Osteoblast (primary cell): ENCODE measurements around the gene RAB33A. TPM values are rescaled to one million over a fixed set of nuclear protein-coding genes. Genes with fewer than 3 reads are reported as not detected.
"Not testable (repeated sequence)": the region's sequence is repeated elsewhere in the genome, so short reads cannot be mapped to it uniquely, and the experiment has no call there.

Source experiments
- DNase-seq: peaks from one replicate; pipeline ENCODE4 v3.0.0; 2011; ENCODE audit warnings: low spot score, mixed read lengths; ENCODE audit not compliant: insufficient read length; ENCODE audit errors: missing footprints
- H2AFZ ChIP-seq: 2 replicates; pipeline ENCODE4 v1.6.0; 2011; ENCODE audit warnings: mild to moderate bottlenecking, low read length
- H3K27ac ChIP-seq: 2 replicates; pipeline ENCODE4 v1.5.1; 2011; ENCODE audit warnings: mild to moderate bottlenecking, low read depth, low read length, moderate library complexity
- H3K27me3 ChIP-seq: 2 replicates; pipeline ENCODE4 v1.6.0; 2012; ENCODE audit warnings: mild to moderate bottlenecking, control low read depth, inconsistent platforms, low read length, moderate library complexity; ENCODE audit not compliant: insufficient read depth
- H3K36me3 ChIP-seq: 2 replicates; pipeline ENCODE4 v1.5.1; 2011; ENCODE audit warnings: mild to moderate bottlenecking, low read length, control low read depth, moderate library complexity; ENCODE audit not compliant: insufficient read depth
- H3K4me1 ChIP-seq: 2 replicates; pipeline ENCODE4 v1.5.1; 2011; ENCODE audit warnings: mild to moderate bottlenecking, low read length, control low read depth, moderate library complexity; ENCODE audit not compliant: insufficient read depth
- H3K4me2 ChIP-seq: 2 replicates; pipeline ENCODE4 v1.6.0; 2011; ENCODE audit warnings: mild to moderate bottlenecking, low read length; ENCODE audit not compliant: insufficient read depth
- H3K4me3 ChIP-seq: fragments of 200-600 bp; sonication (generic); 3 replicates; pipeline ENCODE4 v1.5.1; 2012; ENCODE audit warnings: mild to moderate bottlenecking, low read length, inconsistent platforms; ENCODE audit not compliant: insufficient read depth
- H3K79me2 ChIP-seq: 2 replicates; pipeline ENCODE4 v1.6.0; 2012; ENCODE audit warnings: mild to moderate bottlenecking, low read length, control low read depth, inconsistent platforms; ENCODE audit not compliant: insufficient read depth
- H3K9me3 ChIP-seq: 2 replicates; pipeline ENCODE4 v1.5.1; 2011; ENCODE audit warnings: low read depth, low read length, control low read depth
- H4K20me1 ChIP-seq: 2 replicates; pipeline ENCODE4 v1.6.0; 2012; ENCODE audit warnings: mild to moderate bottlenecking, low read length, control low read depth; ENCODE audit not compliant: insufficient read depth
- total RNA-seq: library from RNA; depleted of rRNA; stranded (reverse); fragments of >200 nt; gene quantifications from 2 replicates; pipeline ENCODE4 v1.2.3, GENCODE V29; 2012
- TF ChIP-seq, protein P1 (sequence below): IDR thresholded peaks from 2 replicates; pipeline ENCODE4 v1.5.1; 2011; ENCODE audit warnings: mild to moderate bottlenecking, low read depth, low read length, moderate library complexity; ENCODE audit errors: extremely low read depth

RAB33A gene
- total RNA-seq, 1 donor, result 6.2 TPM

GRCh38 chrX:130228871-130229270 is 57.1 kb downstream of the RAB33A start:
- Histone ChIP-seq H4K20me1 (no peaks in the 10 kb centered on the region), H3K4me1 (no peaks in the 10 kb centered on the region), H3K4me3 (no peak overlapping the region), H3K79me2 (no peaks in the 10 kb centered on the region), H3K9me3 (no peaks in the 10 kb centered on the region), H3K36me3 (no peaks in the 10 kb centered on the region), H3K27me3 (peaks cover 3% of the 10 kb centered on the region), H2AFZ (no peak overlapping the region), H3K27ac (no peak overlapping the region), H3K4me2 (no peak overlapping the region)
- DNase-seq, result no peak
- TF ChIP-seq, protein P1, sequence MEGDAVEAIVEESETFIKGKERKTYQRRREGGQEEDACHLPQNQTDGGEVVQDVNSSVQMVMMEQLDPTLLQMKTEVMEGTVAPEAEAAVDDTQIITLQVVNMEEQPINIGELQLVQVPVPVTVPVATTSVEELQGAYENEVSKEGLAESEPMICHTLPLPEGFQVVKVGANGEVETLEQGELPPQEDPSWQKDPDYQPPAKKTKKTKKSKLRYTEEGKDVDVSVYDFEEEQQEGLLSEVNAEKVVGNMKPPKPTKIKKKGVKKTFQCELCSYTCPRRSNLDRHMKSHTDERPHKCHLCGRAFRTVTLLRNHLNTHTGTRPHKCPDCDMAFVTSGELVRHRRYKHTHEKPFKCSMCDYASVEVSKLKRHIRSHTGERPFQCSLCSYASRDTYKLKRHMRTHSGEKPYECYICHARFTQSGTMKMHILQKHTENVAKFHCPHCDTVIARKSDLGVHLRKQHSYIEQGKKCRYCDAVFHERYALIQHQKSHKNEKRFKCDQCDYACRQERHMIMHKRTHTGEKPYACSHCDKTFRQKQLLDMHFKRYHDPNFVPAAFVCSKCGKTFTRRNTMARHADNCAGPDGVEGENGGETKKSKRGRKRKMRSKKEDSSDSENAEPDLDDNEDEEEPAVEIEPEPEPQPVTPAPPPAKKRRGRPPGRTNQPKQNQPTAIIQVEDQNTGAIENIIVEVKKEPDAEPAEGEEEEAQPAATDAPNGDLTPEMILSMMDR, result no peak

DNA sequence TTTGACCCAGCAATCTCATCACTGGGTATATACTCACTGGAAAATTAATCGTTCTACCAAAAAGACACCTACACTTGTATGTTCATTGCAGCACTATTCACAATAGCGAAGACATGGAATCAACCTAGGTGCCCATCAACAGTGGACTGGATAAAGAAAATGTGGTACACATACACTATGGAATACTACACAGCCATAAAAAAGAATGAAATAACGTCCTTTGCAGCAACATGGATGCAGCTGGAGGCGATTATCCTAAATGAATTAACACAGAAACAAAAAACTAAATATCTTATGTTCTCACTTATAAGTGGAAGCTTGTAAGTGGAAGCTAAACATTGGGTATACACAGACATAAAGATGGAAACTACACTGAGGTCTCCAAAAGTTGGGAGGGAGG is 59.4 kb downstream of the RAB33A start:
- not testable (repeated sequence) for H3K4me2 ChIP-seq, DNase-seq, H2AFZ ChIP-seq, H3K4me3 ChIP-seq, H3K4me1 ChIP-seq, H4K20me1 ChIP-seq, H3K79me2 ChIP-seq, H3K27ac ChIP-seq, H3K36me3 ChIP-seq, H3K27me3 ChIP-seq, H3K9me3 ChIP-seq

Other genes starting within 250 kb of the RAB33A start
- 1.4 and 1.8 TPM in 2 replicates for gene BCORL1, start 189.3 kb upstream of the RAB33A start, total RNA-seq
- gene ELF4, start 61.5 kb upstream of the RAB33A start, total RNA-seq, result 24.8 and 25.0 TPM in 2 replicates
- gene AIFM1, start 6.1 kb upstream of the RAB33A start, total RNA-seq, result 13.8 and 15.2 TPM in 2 replicates
- 5.4 and 6.2 TPM in 2 replicates for gene ZNF280C, start 96.9 kb downstream of the RAB33A start, total RNA-seq
- gene SLC25A14, start 168.0 kb downstream of the RAB33A start, total RNA-seq, result 10.9 and 13.3 TPM in 2 replicates
- gene GPR119, start 213.7 kb downstream of the RAB33A start, total RNA-seq, result not detected in 2 replicates
- gene RBMX2, start 230.0 kb downstream of the RAB33A start, total RNA-seq, result 25.0 and 26.5 TPM in 2 replicates